K562 (cell line): ENCODE measurements around the gene HSDL2. TPM values are rescaled to one million over a fixed set of nuclear protein-coding genes. Genes with fewer than 3 reads are reported as not detected.

ENCODE experiments used
- CBFA2T3 ChIP-seq: fragments of 450-650 bp; IDR thresholded peaks from 2 replicates; pipeline ENCODE4 v1.6.1; 2017
- CHD2 ChIP-seq: IDR thresholded peaks from 2 replicates; pipeline ENCODE4 v1.6.1; 2011; ENCODE audit warnings: low read depth, low read length
- GATA2 ChIP-seq: sonication (generic); formaldehyde crosslinking; IDR thresholded peaks from 2 replicates; pipeline ENCODE4 v1.4.0; 2020; ENCODE audit warnings: mild to moderate bottlenecking, missing genetic modification reagents
- HCFC1 ChIP-seq: IDR thresholded peaks from 2 replicates; pipeline ENCODE4 v1.6.1; 2012; ENCODE audit warnings: low read depth, low read length, improper control_type of control experiment
- IFI16 ChIP-seq: fragments of 250-450 bp; sonication (Bioruptor Pico); IDR thresholded peaks from 2 replicates; pipeline ENCODE4 v2.1.2; 2022; ENCODE audit warnings: mild to moderate bottlenecking, inconsistent platforms
- MYNN ChIP-seq, 2 experiments: sonication (generic); formaldehyde crosslinking in 1 of 2; IDR thresholded peaks; 2 replicates each; pipeline versions ENCODE4 v1.5.0 to v1.6.1; 2016 to 2020; ENCODE audit warnings: antibody characterized with exemption in 1 of 2, missing genetic modification reagents in 1 of 2
- PCBP2 ChIP-seq: fragments of 200-400 bp; formaldehyde crosslinking; IDR thresholded peaks from 2 replicates; pipeline ENCODE4 v1.6.1; 2018; ENCODE audit warnings: low read length, low read depth, mild to moderate bottlenecking, moderate library complexity; ENCODE audit not compliant: poor library complexity, severe bottlenecking
- POLR2B ChIP-seq: fragments of 450-650 bp; IDR thresholded peaks from 2 replicates; pipeline ENCODE4 v1.6.1; 2018; ENCODE audit warnings: low read depth; ENCODE audit not compliant: partially characterized antibody
- RBM14 ChIP-seq: fragments of 200-400 bp; formaldehyde crosslinking; IDR thresholded peaks from 2 replicates; pipeline ENCODE4 v1.6.1; 2018; ENCODE audit warnings: low read depth, mild to moderate bottlenecking, low read length, moderate library complexity, borderline replicate concordance; ENCODE audit not compliant: insufficient read depth
- RFX7 ChIP-seq: fragments of 250-450 bp; sonication (Bioruptor Pico); IDR thresholded peaks from 2 replicates; pipeline ENCODE4 v1.5.1; 2021; ENCODE audit warnings: mild to moderate bottlenecking
- SETDB1 ChIP-seq: IDR thresholded peaks from one replicate; pipeline ENCODE4 v1.6.1; 2012; ENCODE audit warnings: low read length, control low read depth, inconsistent platforms
- TCF15 ChIP-seq: fragments of 250-450 bp; sonication (Bioruptor Pico); IDR thresholded peaks from 2 replicates; pipeline ENCODE4 v1.8.0; 2022; ENCODE audit warnings: moderate library complexity, mild to moderate bottlenecking, inconsistent platforms
- TCFL5 ChIP-seq: fragments of 250-450 bp; sonication (Bioruptor Pico); conservative IDR thresholded peaks from 2 replicates; pipeline ENCODE4 v1.6.1; 2021; ENCODE audit warnings: mild to moderate bottlenecking, moderate library complexity, matching md5 sums
- XRCC3 ChIP-seq: fragments of 450-650 bp; IDR thresholded peaks from 2 replicates; pipeline ENCODE4 v1.6.1; 2017; ENCODE audit warnings: mild to moderate bottlenecking, moderate library complexity
- ZC3H8 ChIP-seq: fragments of 450-650 bp; IDR thresholded peaks from 2 replicates; pipeline ENCODE4 v1.6.1; 2017
- ZNF347 ChIP-seq: fragments of 450-650 bp; formaldehyde crosslinking; IDR thresholded peaks from 2 replicates; pipeline ENCODE4 v1.4.0; 2020; ENCODE audit warnings: low read depth, mild to moderate bottlenecking, moderate library complexity
- ZNF444 ChIP-seq: fragments of 250-450 bp; sonication (Bioruptor Pico); IDR thresholded peaks from 2 replicates; pipeline ENCODE4 v1.4.0; 2020; ENCODE audit warnings: mild to moderate bottlenecking, moderate library complexity
- ZNF592 ChIP-seq: fragments of 450-650 bp; IDR thresholded peaks from 2 replicates; pipeline ENCODE4 v1.6.1; 2017; ENCODE audit warnings: antibody characterized with exemption, mild to moderate bottlenecking
- ZNF778 ChIP-seq: fragments of 450-650 bp; formaldehyde crosslinking; IDR thresholded peaks from 2 replicates; pipeline ENCODE4 v1.4.0; 2020; ENCODE audit warnings: mild to moderate bottlenecking, moderate library complexity
- polyA plus RNA-seq, 8 experiments: library from polyadenylated mRNA; depleted of rRNA in 4 of 8; stranded (reverse) in 5 of 8; unstranded in 3 of 8; fragments of >200 nt; fragmentation: Nextera tagmentation in 2 of 8; fragmentation: Illumina TruSeq in 1 of 8; extraction: Ambion mirVana in 2 of 8; extraction: Trizol in 1 of 8; gene quantifications; 2 replicates each; pipeline versions ENCODE4 v1.2.1 to v1.2.3, GENCODE V29; 2011 to 2014; ENCODE audit warnings: inconsistent platforms in 1 of 8, missing spikeins in 1 of 8
- total RNA-seq, 7 experiments: library from RNA; depleted of rRNA in 6 of 7; stranded (reverse); fragments of >200 nt in 6 of 7; fragmentation: Illumina TruSeq in 2 of 7; extraction: Trizol in 2 of 7; gene quantifications; 2 replicates each; pipeline versions ENCODE4 v1.2.1 to v1.2.3, GENCODE V29; 2011 to 2021; ENCODE audit warnings: low replicate concordance in 1 of 7

Gene HSDL2
- total and polyA plus RNA-seq, 9 of the 15 experiments (the other 6 are each of a cell fraction or from before 2014, with no cell fraction given): 22.8 to 74.1 (median 35.6) TPM

GRCh38 chr9:112422417-112423148 lies 42.7 kb downstream of the HSDL2 start (continued):
- TF ChIP-seq PCBP2 (no peak), RFX7 (CRISPR knock-in tag) (no peak), ZNF592 (0 out of 2 replicates have a peak, but pooled peaks have one; percentile 67), TCFL5 (0 out of 2 replicates have a peak, but pooled peaks have one; percentile 32), ZNF347 (no peak), MYNN (IDR thresholded peaks at IDR 0.05) (peak; percentile 97), MYNN (CRISPR knock-in tag; IDR thresholded peaks at IDR 0.05) (no peak), XRCC3 (no peak), CBFA2T3 (peak; percentile 99), RBM14 (no peak), POLR2B (no peak), SETDB1 (no peak), ZNF444 (CRISPR knock-in tag) (no peak), ZC3H8 (no peak), TCF15 (CRISPR knock-in tag) (no peak), HCFC1 (no peak), IFI16 (no peak), GATA2 (peak; percentile 98), CHD2 (no peak), ZNF778 (no peak)
